SK-N-SH treated with all-trans-retinoic acid at 6 μM for 48 hours (cell line): ENCODE data around the gene CST9.

Experiments
- ATAC-seq: fragments of 200-7000 bp; cut with Tn5 transposase; 3 replicates; pipeline ENCODE4 v1.9.1; 2020; ENCODE audit warnings: mild to moderate bottlenecking, moderate library complexity
- ARNTL ChIP-seq: fragments of 450-650 bp; formaldehyde crosslinking; IDR thresholded peaks from 2 replicates; pipeline ENCODE4 v1.5.0; 2020; ENCODE audit warnings: low read depth, mild to moderate bottlenecking, moderate library complexity, borderline replicate concordance
- BACH2 ChIP-seq: fragments of 250-450 bp; sonication (Bioruptor Pico); IDR thresholded peaks from 2 replicates; pipeline ENCODE4 v1.9.0; 2021; ENCODE audit warnings: mild to moderate bottlenecking, borderline replicate concordance
- CSDC2 ChIP-seq: fragments of 250-450 bp; sonication (Bioruptor Pico); IDR thresholded peaks from 2 replicates; pipeline ENCODE4 v1.5.0; 2020; ENCODE audit warnings: mild to moderate bottlenecking, moderate library complexity
- ESRRG ChIP-seq: fragments of 250-450 bp; sonication (Bioruptor Pico); IDR thresholded peaks from 2 replicates; pipeline ENCODE4 v1.6.1; 2021; ENCODE audit warnings: mild to moderate bottlenecking
- GLIS3 ChIP-seq: fragments of 250-450 bp; sonication (Bioruptor Pico); IDR thresholded peaks from 2 replicates; pipeline ENCODE4 v1.5.0; 2020; ENCODE audit warnings: mild to moderate bottlenecking, moderate library complexity
- ISL1 ChIP-seq: fragments of 250-450 bp; sonication (Bioruptor Pico); IDR thresholded peaks from 2 replicates; pipeline ENCODE4 v2.1.2; 2022; ENCODE audit warnings: mild to moderate bottlenecking, moderate library complexity
- OSR1 ChIP-seq: fragments of 250-450 bp; sonication (Bioruptor Pico); IDR thresholded peaks from 2 replicates; pipeline ENCODE4 v1.8.0; 2022; ENCODE audit warnings: moderate library complexity, mild to moderate bottlenecking, inconsistent platforms
- PPARA ChIP-seq: fragments of 250-450 bp; sonication (Bioruptor Pico); IDR thresholded peaks from 2 replicates; pipeline ENCODE4 v1.5.0; 2020; ENCODE audit warnings: mild to moderate bottlenecking, borderline replicate concordance
- RARB ChIP-seq: fragments of 250-450 bp; sonication (Bioruptor Pico); IDR thresholded peaks from 2 replicates; pipeline ENCODE4 v1.8.0; 2021; ENCODE audit warnings: mild to moderate bottlenecking, moderate library complexity
- SNAI2 ChIP-seq: fragments of 250-450 bp; sonication (Bioruptor Pico); IDR thresholded peaks from 2 replicates; pipeline ENCODE4 v1.5.0; 2020; ENCODE audit warnings: mild to moderate bottlenecking, moderate library complexity
- TCF4 ChIP-seq: fragments of 250-450 bp; sonication (Bioruptor Pico); IDR thresholded peaks from 2 replicates; pipeline ENCODE4 v1.8.0; 2021; ENCODE audit warnings: mild to moderate bottlenecking, moderate library complexity, borderline replicate concordance
- TOX ChIP-seq: fragments of 250-450 bp; sonication (Bioruptor Pico); IDR thresholded peaks from 2 replicates; pipeline ENCODE4 v1.8.0; 2021; ENCODE audit warnings: mild to moderate bottlenecking, moderate library complexity, borderline replicate concordance
- ZC3H10 ChIP-seq: fragments of 250-450 bp; sonication (Bioruptor Pico); IDR thresholded peaks from 2 replicates; pipeline ENCODE4 v1.5.1; 2021; ENCODE audit warnings: mild to moderate bottlenecking, moderate library complexity
- ZFP3 ChIP-seq: fragments of 250-450 bp; sonication (Bioruptor Pico); IDR thresholded peaks from 2 replicates; pipeline ENCODE4 v1.5.0; 2020; ENCODE audit warnings: mild to moderate bottlenecking, moderate library complexity
- ZFP30 ChIP-seq: fragments of 450-650 bp; formaldehyde crosslinking; IDR thresholded peaks from 2 replicates; pipeline ENCODE4 v1.5.0; 2022; ENCODE audit warnings: mild to moderate bottlenecking, moderate library complexity
- ZNF565 ChIP-seq: fragments of 450-650 bp; formaldehyde crosslinking; conservative IDR thresholded peaks from 2 replicates; pipeline ENCODE4 v1.5.0; 2020; ENCODE audit warnings: low read depth, mild to moderate bottlenecking, moderate library complexity
- ZNF70 ChIP-seq: fragments of 450-650 bp; formaldehyde crosslinking; IDR thresholded peaks from 2 replicates; pipeline ENCODE4 v1.5.0; 2020; ENCODE audit warnings: mild to moderate bottlenecking, moderate library complexity
- ZNF8 ChIP-seq: fragments of 450-650 bp; formaldehyde crosslinking; IDR thresholded peaks from 2 replicates; pipeline ENCODE4 v1.5.0; 2020; ENCODE audit warnings: mild to moderate bottlenecking, moderate library complexity
- TF ChIP-seq, protein P1 (sequence below): fragments of 250-450 bp; sonication (Bioruptor Pico); IDR thresholded peaks from 2 replicates; pipeline ENCODE4 v1.5.1; 2021; ENCODE audit warnings: mild to moderate bottlenecking, moderate library complexity
- TF ChIP-seq, protein P2 (sequence below): fragments of 250-450 bp; sonication (Bioruptor Pico); IDR thresholded peaks from 2 replicates; pipeline ENCODE4 v1.5.1; 2020; ENCODE audit warnings: low read depth, mild to moderate bottlenecking, moderate library complexity
- TF ChIP-seq, protein P3 (sequence below): fragments of 250-450 bp; sonication (Bioruptor Pico); IDR thresholded peaks from 2 replicates; pipeline ENCODE4 v1.5.0; 2020; ENCODE audit warnings: mild to moderate bottlenecking, moderate library complexity
- TF ChIP-seq, protein P4 (sequence below): fragments of 250-450 bp; sonication (Bioruptor Pico); IDR thresholded peaks from 2 replicates; pipeline ENCODE4 v1.8.0; 2020; ENCODE audit warnings: mild to moderate bottlenecking, moderate library complexity, borderline replicate concordance

CST9 gene

GRCh38 chr20:23585449-23585807, 20.3 kb downstream of the CST9 start (continued):
- TF ChIP-seq ARNTL (CRISPR knock-in tag): no peak

DNA sequence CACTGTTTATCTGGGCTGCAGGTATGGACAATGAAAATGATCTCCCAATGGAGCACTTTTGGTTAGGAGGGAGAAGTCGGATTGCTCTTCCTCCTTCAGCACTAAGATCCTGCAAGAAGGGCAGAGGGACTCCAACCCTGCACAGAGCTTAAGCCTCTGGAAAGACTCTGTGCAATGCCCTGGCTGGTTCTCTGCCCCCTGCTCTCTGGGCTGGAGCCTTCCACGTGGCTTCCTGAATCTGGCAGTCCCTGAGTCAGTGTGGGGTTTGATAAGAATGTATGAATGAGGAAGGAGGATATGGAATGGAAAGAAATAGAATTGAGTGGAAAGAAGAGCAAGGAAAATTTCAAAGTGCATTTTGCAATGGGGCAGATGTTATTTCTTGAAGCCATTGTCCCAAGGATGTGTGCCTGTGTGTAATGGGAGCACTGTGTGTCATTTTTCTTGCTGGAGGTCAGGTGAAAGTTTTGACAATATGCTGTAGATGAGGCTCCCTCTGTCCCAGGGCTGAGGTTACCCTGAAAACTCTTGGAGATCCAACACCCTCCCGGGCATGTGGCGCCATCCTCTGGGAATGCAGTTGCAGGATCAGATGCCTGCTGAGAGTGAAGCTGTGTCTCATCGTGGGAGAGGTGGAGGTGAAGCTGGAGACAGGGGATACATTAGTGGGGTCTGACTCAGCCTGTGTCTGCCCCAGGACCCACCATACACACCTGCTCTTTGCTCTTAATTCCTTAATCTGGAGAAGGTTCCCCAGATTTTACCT, 21.1 kb downstream of the CST9 start:
- TF ChIP-seq, protein P1, sequence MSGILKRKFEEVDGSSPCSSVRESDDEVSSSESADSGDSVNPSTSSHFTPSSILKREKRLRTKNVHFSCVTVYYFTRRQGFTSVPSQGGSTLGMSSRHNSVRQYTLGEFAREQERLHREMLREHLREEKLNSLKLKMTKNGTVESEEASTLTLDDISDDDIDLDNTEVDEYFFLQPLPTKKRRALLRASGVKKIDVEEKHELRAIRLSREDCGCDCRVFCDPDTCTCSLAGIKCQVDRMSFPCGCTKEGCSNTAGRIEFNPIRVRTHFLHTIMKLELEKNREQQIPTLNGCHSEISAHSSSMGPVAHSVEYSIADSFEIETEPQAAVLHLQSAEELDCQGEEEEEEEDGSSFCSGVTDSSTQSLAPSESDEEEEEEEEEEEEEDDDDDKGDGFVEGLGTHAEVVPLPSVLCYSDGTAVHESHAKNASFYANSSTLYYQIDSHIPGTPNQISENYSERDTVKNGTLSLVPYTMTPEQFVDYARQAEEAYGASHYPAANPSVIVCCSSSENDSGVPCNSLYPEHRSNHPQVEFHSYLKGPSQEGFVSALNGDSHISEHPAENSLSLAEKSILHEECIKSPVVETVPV (CRISPR knock-in tag): no peak
- TF ChIP-seq, protein P2, sequence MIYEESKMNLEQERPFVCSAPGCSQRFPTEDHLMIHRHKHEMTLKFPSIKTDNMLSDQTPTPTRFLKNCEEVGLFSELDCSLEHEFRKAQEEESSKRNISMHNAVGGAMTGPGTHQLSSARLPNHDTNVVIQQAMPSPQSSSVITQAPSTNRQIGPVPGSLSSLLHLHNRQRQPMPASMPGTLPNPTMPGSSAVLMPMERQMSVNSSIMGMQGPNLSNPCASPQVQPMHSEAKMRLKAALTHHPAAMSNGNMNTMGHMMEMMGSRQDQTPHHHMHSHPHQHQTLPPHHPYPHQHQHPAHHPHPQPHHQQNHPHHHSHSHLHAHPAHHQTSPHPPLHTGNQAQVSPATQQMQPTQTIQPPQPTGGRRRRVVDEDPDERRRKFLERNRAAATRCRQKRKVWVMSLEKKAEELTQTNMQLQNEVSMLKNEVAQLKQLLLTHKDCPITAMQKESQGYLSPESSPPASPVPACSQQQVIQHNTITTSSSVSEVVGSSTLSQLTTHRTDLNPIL (CRISPR knock-in tag): no peak
- TF ChIP-seq ZNF8 (CRISPR knock-in tag): no peak
- no peak for TF ChIP-seq TOX (CRISPR knock-in tag)
- no peak for TF ChIP-seq OSR1 (CRISPR knock-in tag)
- no peak for TF ChIP-seq SNAI2 (CRISPR knock-in tag)
- no peak for TF ChIP-seq GLIS3 (CRISPR knock-in tag)
- no peak for TF ChIP-seq ZFP30 (CRISPR knock-in tag)
- TF ChIP-seq ARNTL (CRISPR knock-in tag): no peak
- TF ChIP-seq, protein P3, sequence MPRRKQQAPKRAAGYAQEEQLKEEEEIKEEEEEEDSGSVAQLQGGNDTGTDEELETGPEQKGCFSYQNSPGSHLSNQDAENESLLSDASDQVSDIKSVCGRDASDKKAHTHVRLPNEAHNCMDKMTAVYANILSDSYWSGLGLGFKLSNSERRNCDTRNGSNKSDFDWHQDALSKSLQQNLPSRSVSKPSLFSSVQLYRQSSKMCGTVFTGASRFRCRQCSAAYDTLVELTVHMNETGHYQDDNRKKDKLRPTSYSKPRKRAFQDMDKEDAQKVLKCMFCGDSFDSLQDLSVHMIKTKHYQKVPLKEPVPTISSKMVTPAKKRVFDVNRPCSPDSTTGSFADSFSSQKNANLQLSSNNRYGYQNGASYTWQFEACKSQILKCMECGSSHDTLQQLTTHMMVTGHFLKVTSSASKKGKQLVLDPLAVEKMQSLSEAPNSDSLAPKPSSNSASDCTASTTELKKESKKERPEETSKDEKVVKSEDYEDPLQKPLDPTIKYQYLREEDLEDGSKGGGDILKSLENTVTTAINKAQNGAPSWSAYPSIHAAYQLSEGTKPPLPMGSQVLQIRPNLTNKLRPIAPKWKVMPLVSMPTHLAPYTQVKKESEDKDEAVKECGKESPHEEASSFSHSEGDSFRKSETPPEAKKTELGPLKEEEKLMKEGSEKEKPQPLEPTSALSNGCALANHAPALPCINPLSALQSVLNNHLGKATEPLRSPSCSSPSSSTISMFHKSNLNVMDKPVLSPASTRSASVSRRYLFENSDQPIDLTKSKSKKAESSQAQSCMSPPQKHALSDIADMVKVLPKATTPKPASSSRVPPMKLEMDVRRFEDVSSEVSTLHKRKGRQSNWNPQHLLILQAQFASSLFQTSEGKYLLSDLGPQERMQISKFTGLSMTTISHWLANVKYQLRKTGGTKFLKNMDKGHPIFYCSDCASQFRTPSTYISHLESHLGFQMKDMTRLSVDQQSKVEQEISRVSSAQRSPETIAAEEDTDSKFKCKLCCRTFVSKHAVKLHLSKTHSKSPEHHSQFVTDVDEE (CRISPR knock-in tag): no peak
- no peak for TF ChIP-seq ISL1 (CRISPR knock-in tag)
- no peak for TF ChIP-seq CSDC2 (CRISPR knock-in tag)
- TF ChIP-seq, protein P4, sequence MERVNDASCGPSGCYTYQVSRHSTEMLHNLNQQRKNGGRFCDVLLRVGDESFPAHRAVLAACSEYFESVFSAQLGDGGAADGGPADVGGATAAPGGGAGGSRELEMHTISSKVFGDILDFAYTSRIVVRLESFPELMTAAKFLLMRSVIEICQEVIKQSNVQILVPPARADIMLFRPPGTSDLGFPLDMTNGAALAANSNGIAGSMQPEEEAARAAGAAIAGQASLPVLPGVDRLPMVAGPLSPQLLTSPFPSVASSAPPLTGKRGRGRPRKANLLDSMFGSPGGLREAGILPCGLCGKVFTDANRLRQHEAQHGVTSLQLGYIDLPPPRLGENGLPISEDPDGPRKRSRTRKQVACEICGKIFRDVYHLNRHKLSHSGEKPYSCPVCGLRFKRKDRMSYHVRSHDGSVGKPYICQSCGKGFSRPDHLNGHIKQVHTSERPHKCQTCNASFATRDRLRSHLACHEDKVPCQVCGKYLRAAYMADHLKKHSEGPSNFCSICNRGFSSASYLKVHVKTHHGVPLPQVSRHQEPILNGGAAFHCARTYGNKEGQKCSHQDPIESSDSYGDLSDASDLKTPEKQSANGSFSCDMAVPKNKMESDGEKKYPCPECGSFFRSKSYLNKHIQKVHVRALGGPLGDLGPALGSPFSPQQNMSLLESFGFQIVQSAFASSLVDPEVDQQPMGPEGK (CRISPR knock-in tag): no peak
- no peak for TF ChIP-seq ZNF70 (CRISPR knock-in tag)
- no peak for TF ChIP-seq PPARA (CRISPR knock-in tag)
- TF ChIP-seq ZNF565: no peak
- no peak for TF ChIP-seq ZC3H10 (CRISPR knock-in tag)
- no peak for TF ChIP-seq TCF4
- TF ChIP-seq ESRRG (CRISPR knock-in tag): no peak
- no peak for TF ChIP-seq RARB (CRISPR knock-in tag)
- ATAC-seq: no peak

DNA sequence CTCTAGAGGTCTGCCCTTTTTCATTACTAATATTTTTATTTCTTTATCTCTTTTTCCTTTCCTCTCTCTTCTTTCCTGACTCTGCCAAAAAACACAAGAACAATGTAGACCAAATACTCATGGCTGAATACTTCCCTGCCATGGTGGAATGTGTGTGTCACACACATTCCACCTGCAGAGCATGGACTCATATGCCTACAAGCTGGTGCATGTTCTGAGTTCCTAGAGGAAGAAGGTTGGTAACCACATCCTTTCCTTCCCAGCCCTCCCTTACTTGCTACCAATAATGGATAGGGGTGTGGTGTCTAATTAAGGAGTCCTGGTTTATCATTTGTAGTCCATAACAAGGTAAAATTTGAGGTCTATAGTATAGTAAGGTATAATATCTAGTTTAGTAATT, 22.2 kb downstream of the CST9 start:
- no peak for TF ChIP-seq BACH2 (CRISPR knock-in tag)
- no peak for TF ChIP-seq ISL1 (CRISPR knock-in tag)
- TF ChIP-seq TCF4: no peak
- TF ChIP-seq ZC3H10 (CRISPR knock-in tag): no peak
- no peak for TF ChIP-seq PPARA (CRISPR knock-in tag)
- TF ChIP-seq TOX (CRISPR knock-in tag): no peak
- no peak for TF ChIP-seq ESRRG (CRISPR knock-in tag)
- TF ChIP-seq ZNF8 (CRISPR knock-in tag): no peak
- TF ChIP-seq, protein P1 (CRISPR knock-in tag): no peak
- TF ChIP-seq, protein P4 (CRISPR knock-in tag): no peak
- TF ChIP-seq ARNTL (CRISPR knock-in tag): no peak
- no peak for TF ChIP-seq ZFP3 (CRISPR knock-in tag)
- no peak for TF ChIP-seq GLIS3 (CRISPR knock-in tag)
- TF ChIP-seq ZFP30 (CRISPR knock-in tag): no peak
- TF ChIP-seq RARB (CRISPR knock-in tag): no peak
- TF ChIP-seq, protein P2 (CRISPR knock-in tag): no peak
- no peak for TF ChIP-seq ZNF565
- no peak for TF ChIP-seq ZNF70 (CRISPR knock-in tag)
- no peak for ATAC-seq
